H1 (cell line): Measurements from ENCODE around the gene GABRP. TPM values are rescaled to one million over a fixed set of nuclear protein-coding genes. Genes with fewer than 3 reads are reported as not detected.

Source experiments
- CTCF ChIA-PET: fragments of 300-600 bp; sonication (Branson Sonifier 250); formaldehyde crosslinking; loops from one replicate; lab custom pipeline; 2021; ENCODE audit not compliant: partially characterized antibody; lab: Charles Lee
- POLR2A ChIA-PET: fragments of 300-600 bp; sonication (Branson Sonifier 250); formaldehyde crosslinking; loops from one replicate; lab custom pipeline; 2021; ENCODE audit warnings: inconsistent platforms; ENCODE audit not compliant: partially characterized antibody; lab: Charles Lee
- DNase-seq, 2 experiments: peaks; one replicate each; pipeline versions ENCODE4 v3.0.0 to v3.0.0-alpha.2; 2010 to 2022; ENCODE audit warnings: low spot score in 2 of 2, low read depth in 1 of 2, mixed read lengths in 1 of 2
- FAIRE-seq: peaks from 2 replicates; lab custom pipeline; 2011; peaks lifted over from hg19 to GRCh38; lab: Jason Lieb, UNC
- H2AFZ ChIP-seq: 2 replicates; pipeline ENCODE4 v1.8.1; 2012; ENCODE audit warnings: low read length, inconsistent platforms
- H2AK5ac ChIP-seq: 2 replicates; pipeline ENCODE4 v1.6.1; 2013; ENCODE audit warnings: low read depth, low read length
- H2BK120ac ChIP-seq: replicated peaks from 2 replicates; pipeline ENCODE3; 2013; ENCODE audit warnings: low read depth, low read length, inconsistent platforms
- H2BK12ac ChIP-seq: 2 replicates; pipeline ENCODE4 v1.6.1; 2013; ENCODE audit warnings: low read depth, low read length
- H2BK15ac ChIP-seq: 2 replicates; pipeline ENCODE4 v1.6.1; 2013; ENCODE audit warnings: low read length
- H2BK20ac ChIP-seq: 2 replicates; pipeline ENCODE4 v1.6.1; 2013; ENCODE audit warnings: low read length
- H2BK5ac ChIP-seq: 2 replicates; pipeline ENCODE4 v1.6.1; 2013; ENCODE audit warnings: low read depth, low read length
- H3K14ac ChIP-seq: 2 replicates; pipeline ENCODE4 v1.6.1; 2013; ENCODE audit warnings: inconsistent platforms; ENCODE audit not compliant: insufficient read length
- H3K18ac ChIP-seq: 2 replicates; pipeline ENCODE4 v1.6.1; 2013; ENCODE audit warnings: low read length; ENCODE audit errors: extremely low read depth
- H3K23ac ChIP-seq: 2 replicates; pipeline ENCODE4 v1.6.1; 2013; ENCODE audit warnings: inconsistent platforms; ENCODE audit not compliant: insufficient read length
- H3K23me2 ChIP-seq: 2 replicates; pipeline ENCODE4 v1.6.1; 2013; ENCODE audit warnings: low read depth, low read length
- H3K27ac ChIP-seq: 2 replicates; pipeline ENCODE4 v1.6.1; 2011; ENCODE audit warnings: low read depth, low read length, inconsistent platforms
- H3K27me3 ChIP-seq, 4 experiments: replicated peaks in 1 of 4; 1 replicate in 1 of 4; 2 replicates in 3 of 4; pipeline versions ENCODE4 v1.6.1 to v1.8.1; 2011 to 2013; ENCODE audit warnings: low read length in 3 of 4, mild to moderate bottlenecking in 3 of 4, inconsistent platforms in 2 of 4, mixed read lengths in 2 of 4, moderate library complexity in 1 of 4; ENCODE audit not compliant: control insufficient read depth in 3 of 4, insufficient read depth in 3 of 4; ENCODE audit errors: extremely low read depth in 1 of 4
- H3K36me3 ChIP-seq, 4 experiments: 2 replicates each; pipeline versions ENCODE4 v1.6.1 to v1.8.1; 2011 to 2013; ENCODE audit warnings: mild to moderate bottlenecking in 4 of 4, low read length in 3 of 4, moderate library complexity in 2 of 4, control low read depth in 1 of 4, inconsistent platforms in 1 of 4; ENCODE audit not compliant: insufficient read depth in 4 of 4, control insufficient read depth in 2 of 4
- H3K4ac ChIP-seq: replicated peaks from 2 replicates; pipeline ENCODE3; 2013; ENCODE audit warnings: low read length, low read depth, mixed read lengths, inconsistent platforms; ENCODE audit not compliant: insufficient read length
- H3K4me1 ChIP-seq, 4 experiments: replicated peaks in 1 of 4; 1 replicate in 1 of 4; 2 replicates in 3 of 4; pipeline versions ENCODE4 v1.6.1 to v1.8.1; 2011 to 2013; ENCODE audit warnings: low read length in 3 of 4, inconsistent platforms in 2 of 4, mixed read lengths in 1 of 4; ENCODE audit not compliant: insufficient read depth in 4 of 4, control insufficient read depth in 3 of 4
- H3K4me2 ChIP-seq, 2 experiments: 2 replicates each; pipeline versions ENCODE4 v1.6.1 to v1.8.1; 2011 to 2013; ENCODE audit warnings: low read depth in 2 of 2, low read length in 2 of 2, control low read depth in 1 of 2, inconsistent platforms in 1 of 2, mild to moderate bottlenecking in 1 of 2; ENCODE audit not compliant: insufficient read depth in 1 of 2
- H3K4me3 ChIP-seq, 4 experiments: fragments of 200-600, 300-600 bp in 1 of 4; sonication (generic), shearing (Covaris generic), sonication (Bioruptor Twin) in 1 of 4; 2 replicates each; pipeline versions ENCODE4 v1.5.1 to v1.8.1; 2011 to 2016; ENCODE audit warnings: low read length in 4 of 4, low read depth in 3 of 4, control low read depth in 2 of 4, inconsistent platforms in 2 of 4, mild to moderate bottlenecking in 2 of 4, mixed read lengths in 1 of 4, moderate library complexity in 1 of 4; ENCODE audit not compliant: insufficient read depth in 2 of 4; ENCODE audit errors: extremely low read depth in 1 of 4
- H3K56ac ChIP-seq: replicated peaks from 2 replicates; pipeline ENCODE3; 2013; ENCODE audit warnings: low read depth, mild to moderate bottlenecking, mixed read lengths, low read length, inconsistent platforms; ENCODE audit not compliant: insufficient read length
- H3K79me1 ChIP-seq: 2 replicates; pipeline ENCODE4 v1.6.1; 2013; ENCODE audit warnings: low read depth, low read length, control low read depth
- H3K79me2 ChIP-seq, 2 experiments: 2 replicates each; pipeline versions ENCODE4 v1.6.1 to v1.8.1; 2012 to 2013; ENCODE audit warnings: low read length in 2 of 2, mild to moderate bottlenecking in 2 of 2, inconsistent platforms in 1 of 2; ENCODE audit not compliant: insufficient read depth in 2 of 2, control insufficient read depth in 1 of 2
- H3K9ac ChIP-seq, 4 experiments: replicated peaks in 1 of 4; 1 replicate in 1 of 4; 2 replicates in 3 of 4; pipeline versions ENCODE4 v1.6.1 to v1.8.1; 2011 to 2013; ENCODE audit warnings: low read depth in 3 of 4, low read length in 3 of 4, control low read depth in 2 of 4, mild to moderate bottlenecking in 2 of 4, moderate library complexity in 2 of 4, inconsistent platforms in 1 of 4; ENCODE audit errors: extremely low read depth in 1 of 4
- H3K9me3 ChIP-seq, 2 experiments: 2 replicates each; pipeline versions ENCODE4 v1.6.1 to v1.8.1; 2012 to 2013; ENCODE audit warnings: mild to moderate bottlenecking in 2 of 2, moderate library complexity in 2 of 2, control low read depth in 1 of 2, inconsistent platforms in 1 of 2, low read depth in 1 of 2, low read length in 1 of 2, mixed read lengths in 1 of 2; ENCODE audit not compliant: insufficient read depth in 2 of 2
- H4K20me1 ChIP-seq, 2 experiments: replicated peaks in 1 of 2; 2 replicates each; pipeline versions ENCODE3 to v1.8.1; 2011 to 2013; ENCODE audit warnings: inconsistent platforms in 2 of 2, low read length in 2 of 2, mild to moderate bottlenecking in 1 of 2; ENCODE audit not compliant: insufficient read depth in 2 of 2, control insufficient read depth in 1 of 2
- H4K5ac ChIP-seq: 2 replicates; pipeline ENCODE4 v1.6.1; 2013; ENCODE audit warnings: low read length, low read depth, mixed read lengths, inconsistent platforms; ENCODE audit not compliant: insufficient read length
- H4K8ac ChIP-seq: 2 replicates; pipeline ENCODE4 v1.8.0; 2013; ENCODE audit warnings: mild to moderate bottlenecking, moderate library complexity, low read length, inconsistent platforms; ENCODE audit not compliant: insufficient read depth; ENCODE audit errors: extremely low read depth
- H4K91ac ChIP-seq: replicated peaks from 2 replicates; pipeline ENCODE3; 2013; ENCODE audit warnings: low read length, mixed read lengths, inconsistent platforms; ENCODE audit not compliant: insufficient read length
- EZH2 ChIP-seq: fragments of 200-600 bp; sonication (generic); IDR thresholded peaks from 2 replicates; pipeline ENCODE4 v1.7.1; 2012; ENCODE audit warnings: low read depth, mild to moderate bottlenecking, moderate library complexity, low read length, inconsistent platforms; ENCODE audit not compliant: severe bottlenecking
- MAFK ChIP-seq: IDR thresholded peaks from 2 replicates; pipeline ENCODE4 v1.6.1; 2012; ENCODE audit warnings: low read depth, mild to moderate bottlenecking, improper control_type of control experiment, low read length
- RAD21 ChIP-seq, 2 experiments: IDR thresholded peaks in 1 of 2; conservative IDR thresholded peaks in 1 of 2; 2 replicates each; pipeline ENCODE4 v1.6.1; 2011; ENCODE audit warnings: low read depth in 2 of 2, low read length in 2 of 2, improper control_type of control experiment in 1 of 2, inconsistent platforms in 1 of 2, mild to moderate bottlenecking in 1 of 2, moderate library complexity in 1 of 2
- WGBS, 2 experiments: shearing (Covaris generic) in 1 of 2; methylation state at CpG; one replicate each; pipeline versions ENCODE4 v1.1.6 to v1.1.7; 2013 to 2015; ENCODE audit warnings: low lambda C conversion rate in 2 of 2, mixed read lengths in 2 of 2, inconsistent platforms in 1 of 2, low coverage in 1 of 2, missing lambda C conversion rate in 1 of 2; ENCODE audit not compliant: insufficient replicate concordance in 2 of 2, insufficient coverage in 1 of 2, insufficient read length in 1 of 2; ENCODE audit errors: extremely low coverage in 1 of 2, missing lambda C conversion rate in 1 of 2; 5-methylcytosine and 5-hydroxymethylcytosine counted together
- polyA plus RNA-seq, 7 experiments: library from polyadenylated mRNA; depleted of rRNA in 3 of 7; stranded (reverse) in 5 of 7; unstranded in 2 of 7; fragments of >200 nt in 5 of 7; fragments of 200-250 nt in 2 of 7; gene quantifications; 1 replicate in 5 of 7; 2 replicates in 1 of 7; 4 replicates in 1 of 7; pipeline versions ENCODE4 v1.2.1 to v1.2.3, GENCODE V29; 2011 to 2013; ENCODE audit warnings: missing spikeins in 2 of 7, mixed read lengths in 2 of 7
- total RNA-seq: library from RNA; stranded (reverse); fragmentation: NEBNext Ultra II Directional; extraction: Animal tissue kit (Norgen Biotek cat#: 25700); gene quantifications from 2 replicates; pipeline ENCODE4 v1.2.1, GENCODE V29; 2021
- TF ChIP-seq, protein P1 (sequence below), 3 experiments: IDR thresholded peaks; 1 replicate in 2 of 3; 2 replicates in 1 of 3; pipeline versions ENCODE4 v1.5.1 to v1.6.1; 2011; ENCODE audit warnings: low read length in 3 of 3, mild to moderate bottlenecking in 3 of 3, inconsistent platforms in 2 of 3, low read depth in 1 of 3, moderate library complexity in 1 of 3; ENCODE audit not compliant: insufficient read depth in 1 of 3; ENCODE audit errors: control extremely low read depth in 1 of 3

The GABRP gene
- total and polyA plus RNA-seq, 2 of the 8 experiments (the other 6 are each of a cell fraction or from before 2014, with no cell fraction given): 3.7 to 4.0 TPM

GRCh38 chr5:170809551-170809950 is 26.0 kb downstream of the GABRP start:
- no peak overlapping the region for H2BK5ac ChIP-seq
- H3K9me3 ChIP-seq: no peaks in the 10 kb centered on the region
- H3K4ac ChIP-seq: no peak overlapping the region
- ChIA-PET CTCF (interaction anchor here (0.6 to 2.1 kb wide), 25 partner anchors 11 to 558 kb away, joined by 3 to 8 read pairs (median 3); no protein-coding TSS in a partner anchor), POLR2A (no interaction called here)
- no peak overlapping the region for H2BK15ac ChIP-seq
- no peaks in the 10 kb centered on the region for H3K79me2 ChIP-seq
- H4K20me1 ChIP-seq: no peaks in the 10 kb centered on the region
- no peak overlapping the region for H3K27ac ChIP-seq
- no peak overlapping the region for H2BK12ac ChIP-seq
- no peaks in the 10 kb centered on the region for H3K36me3 ChIP-seq
- no peak overlapping the region for H3K56ac ChIP-seq
- no peaks in the 10 kb centered on the region for H3K79me1 ChIP-seq
- no peak overlapping the region for H3K23ac ChIP-seq
- no peak overlapping the region for H2AK5ac ChIP-seq
- no peak overlapping the region for H2BK20ac ChIP-seq
- H4K5ac ChIP-seq: no peak overlapping the region
- no peaks in the 10 kb centered on the region for H3K27me3 ChIP-seq
- no peak overlapping the region for H3K4me2 ChIP-seq
- no peak overlapping the region for H3K9ac ChIP-seq
- H3K4me3 ChIP-seq: no peak overlapping the region
- peaks cover 0 to 3% (median under 1%) of the 10 kb centered on the region in 4 experiments; a peak in 1 of 7 replicates for H3K4me1 ChIP-seq
- FAIRE-seq: peak; percentile 93
- no peak overlapping the region for H3K18ac ChIP-seq
- no peaks in the 10 kb centered on the region for H3K23me2 ChIP-seq
- H4K91ac ChIP-seq: peak overlapping the region; percentile 11
- H4K8ac ChIP-seq: no peak overlapping the region
- TF ChIP-seq MAFK (no peak), EZH2 (no peak), RAD21 (IDR thresholded peaks at IDR 0.05 in 1 of 2, conservative IDR thresholded peaks at IDR 0.05 in 1 of 2; ENCODE audit: low read depth in 2 of 2, low read length in 2 of 2) (peak; percentile 88 to 93)
- TF ChIP-seq, protein P1, sequence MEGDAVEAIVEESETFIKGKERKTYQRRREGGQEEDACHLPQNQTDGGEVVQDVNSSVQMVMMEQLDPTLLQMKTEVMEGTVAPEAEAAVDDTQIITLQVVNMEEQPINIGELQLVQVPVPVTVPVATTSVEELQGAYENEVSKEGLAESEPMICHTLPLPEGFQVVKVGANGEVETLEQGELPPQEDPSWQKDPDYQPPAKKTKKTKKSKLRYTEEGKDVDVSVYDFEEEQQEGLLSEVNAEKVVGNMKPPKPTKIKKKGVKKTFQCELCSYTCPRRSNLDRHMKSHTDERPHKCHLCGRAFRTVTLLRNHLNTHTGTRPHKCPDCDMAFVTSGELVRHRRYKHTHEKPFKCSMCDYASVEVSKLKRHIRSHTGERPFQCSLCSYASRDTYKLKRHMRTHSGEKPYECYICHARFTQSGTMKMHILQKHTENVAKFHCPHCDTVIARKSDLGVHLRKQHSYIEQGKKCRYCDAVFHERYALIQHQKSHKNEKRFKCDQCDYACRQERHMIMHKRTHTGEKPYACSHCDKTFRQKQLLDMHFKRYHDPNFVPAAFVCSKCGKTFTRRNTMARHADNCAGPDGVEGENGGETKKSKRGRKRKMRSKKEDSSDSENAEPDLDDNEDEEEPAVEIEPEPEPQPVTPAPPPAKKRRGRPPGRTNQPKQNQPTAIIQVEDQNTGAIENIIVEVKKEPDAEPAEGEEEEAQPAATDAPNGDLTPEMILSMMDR (IDR thresholded peaks at IDR 0.05; ENCODE audit: control extremely low read depth in 1 of 3, insufficient read depth in 1 of 3, low read depth in 1 of 3, low read length in 3 of 3): peak; percentile 4 to 66 (median 64)
- H2AFZ ChIP-seq: no peak overlapping the region
- DNase-seq: peak in 1 of 2 experiments; percentile 13
- H3K14ac ChIP-seq: no peak overlapping the region
- WGBS, 2 experiments: 78% methylated on average over 7 of the region's 7 CpGs; no CpG with 5 or more reads in 1 of the 2 experiments
- no peak overlapping the region for H2BK120ac ChIP-seq
